ENCODE results near the gene SERINC5. TPM values are rescaled to one million over a fixed set of nuclear protein-coding genes. Genes with fewer than 3 reads are reported as not detected.

Gene SERINC5
- total RNA-seq, 4 donors from 2014 or later: 9.7 to 21.7 (median 17.3) TPM

- no peak for TF ChIP-seq CTCF (IDR thresholded peaks at IDR 0.05; ENCODE audit: low read depth)
Measured at GRCh38 chr5:80187421-80188090, 68.3 kb downstream of the SERINC5 start.

GRCh38 chr5:80185095-80185494, 70.8 kb downstream of the SERINC5 start:
- TF ChIP-seq CTCF (IDR thresholded peaks at IDR 0.05; ENCODE audit: low read depth): no peak

GRCh38 chr5:80184235-80185023, 71.4 kb downstream of the SERINC5 start:
- no peak for TF ChIP-seq CTCF (IDR thresholded peaks at IDR 0.05; ENCODE audit: low read depth)

- no peak for TF ChIP-seq CTCF (IDR thresholded peaks at IDR 0.05; ENCODE audit: low read depth)
Measured at GRCh38 chr5:80182809-80183580, 72.9 kb downstream of the SERINC5 start.

GRCh38 chr5:80181618-80182211, 74.1 kb downstream of the SERINC5 start:
- TF ChIP-seq CTCF (IDR thresholded peaks at IDR 0.05; ENCODE audit: low read depth): no peak

GRCh38 chr5:80177236-80177635, 78.6 kb downstream of the SERINC5 start:
- no peak for TF ChIP-seq CTCF (IDR thresholded peaks at IDR 0.05; ENCODE audit: low read depth)

Data from subcutaneous adipose tissue (tissue), 4 donors.